Activated CD4-positive, alpha-beta T cell treated with anti-CD3 and anti-CD28 coated beads for 48 hours (primary cell): ENCODE data around the gene TBC1D14.

Experiments
- DNase-seq: peaks from one replicate; pipeline ENCODE4 v3.0.0-alpha.2; 2020

TBC1D14 gene

GRCh38 chr4:6983544-6984142 lies 74.0 kb downstream of the TBC1D14 start:
- no peak for DNase-seq

DNA sequence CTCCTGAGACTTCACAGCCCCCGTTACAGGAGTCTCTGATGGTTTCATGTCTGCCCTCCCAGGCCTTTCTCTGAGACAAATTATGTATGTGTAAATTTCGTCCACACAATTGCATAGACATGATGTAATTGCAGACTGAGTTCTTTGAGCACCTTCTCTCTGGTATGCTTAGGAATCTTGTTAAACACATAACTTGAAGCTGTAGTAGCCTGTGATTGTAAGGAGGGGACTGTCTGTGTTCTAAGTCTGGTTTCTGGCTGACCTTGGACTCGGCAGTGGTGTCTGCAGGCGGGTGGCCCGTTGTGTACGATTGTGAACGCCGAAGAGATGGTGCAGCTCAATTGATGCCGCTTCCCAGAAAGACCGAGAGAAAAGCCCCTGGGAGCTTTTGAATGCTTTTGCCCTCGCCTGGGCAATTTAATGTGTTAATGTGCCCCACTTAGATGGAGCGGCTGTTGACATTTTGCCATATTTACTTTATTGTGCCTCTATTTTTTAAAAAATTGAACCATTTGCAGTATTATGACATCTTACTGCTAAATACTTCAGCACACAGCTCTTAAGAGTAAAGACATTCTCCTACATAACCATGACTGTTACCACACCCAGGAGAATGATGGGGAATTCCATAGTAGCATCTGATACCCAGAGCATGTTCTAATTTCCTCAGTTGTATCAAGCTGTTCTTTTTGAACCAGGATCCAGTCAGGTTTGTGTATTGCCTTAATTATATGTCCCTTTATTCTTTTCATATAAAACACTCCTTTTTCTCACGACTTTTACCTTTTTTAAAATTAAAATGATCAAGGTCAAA lies 75.2 kb downstream of the TBC1D14 start:
- DNase-seq, result no peak

- DNase-seq, result peak; percentile 12
Observed at GRCh38 chr4:6986072-6986780, 76.6 kb downstream of the TBC1D14 start.

GRCh38 chr4:6986781-6987587 lies 77.4 kb downstream of the TBC1D14 start:
- peak; percentile 94 for DNase-seq

DNA sequence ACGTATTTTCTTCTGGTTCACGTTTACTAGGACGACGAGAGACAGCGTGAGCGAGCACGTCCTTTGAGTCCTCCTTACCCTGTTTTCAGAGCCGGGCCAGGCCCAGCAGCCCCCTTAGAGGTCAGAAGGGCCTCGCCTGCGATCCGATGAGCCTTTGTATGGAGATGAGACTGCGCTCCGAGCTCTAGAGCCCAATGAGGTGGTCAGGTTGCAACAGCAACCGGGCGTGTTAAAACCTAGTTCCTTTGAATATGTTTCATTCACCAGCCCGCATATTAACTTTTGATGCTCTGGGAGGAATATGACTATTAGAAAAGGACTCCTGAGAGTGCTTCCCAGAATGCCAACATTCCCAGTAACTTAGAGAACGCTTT lies 77.9 kb downstream of the TBC1D14 start:
- DNase-seq, result no peak

- no peak for DNase-seq
Observed at GRCh38 chr4:6988016-6988715, 78.5 kb downstream of the TBC1D14 start.

GRCh38 chr4:6989331-6989923 lies 79.8 kb downstream of the TBC1D14 start:
- no peak for DNase-seq

DNA sequence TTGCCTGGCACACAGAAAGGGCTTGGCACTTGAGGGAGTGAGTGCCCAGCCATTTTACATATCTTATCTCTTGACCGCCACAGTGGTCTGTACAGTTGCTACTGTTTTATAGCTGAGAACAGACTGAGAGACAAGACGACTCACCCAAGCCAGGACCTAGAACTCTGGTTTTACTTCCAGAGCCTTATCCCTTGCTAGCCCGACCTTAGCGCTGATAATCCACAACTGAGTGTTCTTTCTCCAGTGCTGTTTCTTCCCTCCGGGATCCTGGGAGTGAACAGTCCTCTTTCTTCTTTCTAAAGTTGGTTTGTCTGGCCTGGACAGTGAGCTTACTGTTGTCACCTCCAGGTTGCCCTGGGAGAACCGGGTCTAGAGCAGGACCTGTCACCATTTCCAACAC lies 81.0 kb downstream of the TBC1D14 start:
- no peak for DNase-seq

- DNase-seq, result no peak
Observed at GRCh38 chr4:6991249-6991648, 81.6 kb downstream of the TBC1D14 start.

DNA sequence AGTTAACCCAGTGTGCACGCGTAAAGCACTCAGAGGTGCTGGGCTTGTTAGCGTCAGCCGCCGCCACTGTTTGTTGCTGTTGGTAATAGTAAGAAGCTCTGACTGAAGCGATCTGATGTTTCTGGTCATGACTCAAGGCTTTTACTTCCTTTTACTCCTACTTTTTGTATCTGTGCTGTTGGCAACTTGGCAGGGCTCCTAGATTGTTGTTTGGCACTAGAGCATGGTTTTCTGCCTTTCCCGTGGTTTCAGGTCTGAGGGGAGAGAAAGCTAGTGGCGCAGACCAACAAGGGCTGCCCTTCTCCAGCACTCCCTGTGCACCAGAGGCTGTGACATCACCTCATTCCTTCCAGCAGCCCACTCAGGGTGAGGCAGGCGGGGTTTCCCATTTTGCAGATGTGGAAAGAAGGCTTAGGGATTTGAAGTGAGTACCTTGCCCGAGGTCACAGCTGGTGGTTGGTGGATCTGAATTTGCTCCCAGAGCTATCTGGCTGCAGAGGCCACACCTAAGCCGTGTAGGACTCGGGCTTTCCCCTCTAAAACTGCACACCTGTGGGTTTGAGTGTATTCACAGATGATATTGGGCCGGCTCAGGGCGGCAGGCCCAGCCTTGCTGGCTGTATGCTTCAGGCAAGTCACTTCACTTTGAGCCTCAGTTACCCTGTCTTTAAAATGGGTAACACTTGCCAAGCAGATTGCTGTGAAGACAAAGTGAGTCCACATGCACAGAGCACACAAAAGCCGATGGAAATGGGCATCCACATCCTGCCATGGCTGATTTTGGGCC lies 82.3 kb downstream of the TBC1D14 start:
- peak; percentile 19 for DNase-seq

DNA sequence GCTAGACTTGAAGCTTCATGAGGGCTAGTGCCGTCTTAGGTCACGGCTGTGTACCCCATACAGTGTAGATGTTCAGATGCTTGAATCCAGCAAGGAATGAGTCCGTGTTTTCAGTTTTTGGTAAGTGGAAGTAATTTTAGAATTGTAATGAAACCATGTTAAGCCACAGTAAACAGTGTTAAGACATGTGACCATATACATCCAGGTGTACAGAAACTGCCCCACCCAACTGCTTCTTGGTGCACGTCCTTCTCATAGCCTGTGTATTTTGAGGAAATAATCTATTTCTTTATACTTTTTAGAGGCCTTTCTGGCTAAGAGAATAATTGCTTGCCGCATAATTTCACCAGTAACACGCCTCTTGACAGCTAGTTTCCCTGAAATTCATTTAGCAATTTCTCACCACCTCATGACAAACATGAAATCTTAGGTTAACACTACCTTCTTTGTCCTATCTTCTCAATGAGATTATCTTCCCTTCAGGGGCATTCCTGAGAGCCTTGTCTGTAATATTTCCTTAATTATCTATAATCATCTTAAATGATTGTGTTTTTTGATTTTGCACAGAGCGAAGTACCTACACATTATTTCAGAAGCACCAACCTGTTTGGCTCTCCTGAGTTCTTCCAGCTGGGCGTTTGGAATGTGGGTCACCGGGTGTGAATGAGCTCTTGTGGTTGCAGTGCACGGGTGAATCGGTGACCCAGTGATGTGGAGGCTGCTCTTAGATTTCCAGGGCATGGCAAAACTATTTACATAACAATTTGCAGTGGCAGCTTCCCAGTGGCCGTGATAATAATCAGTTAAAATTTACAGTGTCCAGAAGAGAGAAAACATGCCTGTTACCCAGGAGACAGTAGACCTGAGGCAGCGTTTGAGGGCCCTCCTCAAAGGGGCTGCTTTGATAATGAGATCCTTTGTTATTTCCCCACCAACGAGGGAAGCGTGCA lies 83.4 kb downstream of the TBC1D14 start:
- DNase-seq, result no peak

DNA sequence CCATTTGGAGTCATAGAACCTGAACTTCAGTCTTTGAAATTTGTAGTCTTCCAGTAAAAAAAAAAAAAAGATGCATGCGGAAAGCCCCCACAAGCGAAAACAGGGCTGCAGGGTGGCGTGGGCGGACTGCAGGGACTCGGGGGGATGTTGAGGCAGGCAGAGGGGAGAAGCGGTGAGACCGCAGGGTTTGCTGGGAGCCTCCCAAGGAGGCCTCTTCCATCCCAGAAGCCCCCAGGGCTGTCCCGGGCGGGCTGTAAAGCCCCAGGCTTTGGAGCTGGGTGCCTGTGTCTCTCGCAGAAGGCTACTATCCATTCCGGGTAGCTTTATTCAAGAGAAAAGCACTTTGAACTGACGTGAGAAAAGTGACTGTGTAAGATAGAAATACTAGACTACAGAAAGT lies 86.9 kb downstream of the TBC1D14 start:
- no peak for DNase-seq

- DNase-seq, result peak; percentile 29
Observed at GRCh38 chr4:6999172-7000086, 89.8 kb downstream of the TBC1D14 start.

- DNase-seq, result no peak
Observed at GRCh38 chr4:7000421-7001176, 91.0 kb downstream of the TBC1D14 start.

DNA sequence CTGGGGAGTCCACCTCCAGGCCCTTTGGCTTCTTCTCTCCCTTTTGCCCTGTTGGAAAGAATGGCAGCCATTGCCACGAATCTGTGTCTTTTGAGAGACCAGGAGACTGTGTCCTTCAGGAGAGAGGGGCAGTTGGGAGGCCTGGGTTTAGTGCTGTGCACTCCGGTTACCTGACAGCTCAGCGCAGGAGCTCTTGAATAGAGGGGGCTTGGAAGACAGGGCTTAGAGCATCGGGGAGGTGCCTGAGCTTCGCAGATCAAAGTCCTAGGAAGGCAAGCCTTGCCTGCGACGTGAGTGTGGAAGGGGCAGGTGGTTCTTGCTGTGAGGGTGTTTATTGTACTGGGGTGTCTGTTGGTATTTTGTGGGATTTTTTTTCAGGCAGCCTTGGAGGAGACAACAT lies 91.6 kb downstream of the TBC1D14 start:
- DNase-seq, result no peak

DNA sequence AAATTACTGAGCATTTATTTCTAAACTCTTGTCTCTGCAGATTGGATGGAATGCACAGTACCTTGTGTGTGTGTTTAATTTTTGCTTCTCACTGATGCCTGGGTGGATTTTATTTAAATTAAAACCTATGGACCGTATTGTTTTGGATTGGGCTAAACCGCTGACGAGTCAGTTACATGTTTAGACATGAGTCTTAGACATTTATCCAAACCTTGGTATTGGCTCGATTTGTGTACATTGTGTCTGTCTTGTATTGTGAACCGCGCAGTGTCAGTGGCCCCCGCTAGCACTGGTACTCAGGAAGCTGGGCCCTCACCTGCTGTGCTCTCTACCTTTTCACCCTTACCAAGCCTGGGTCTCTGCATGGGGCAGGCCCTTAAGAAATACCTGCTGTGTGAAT lies 92.7 kb downstream of the TBC1D14 start:
- DNase-seq, result no peak

DNA sequence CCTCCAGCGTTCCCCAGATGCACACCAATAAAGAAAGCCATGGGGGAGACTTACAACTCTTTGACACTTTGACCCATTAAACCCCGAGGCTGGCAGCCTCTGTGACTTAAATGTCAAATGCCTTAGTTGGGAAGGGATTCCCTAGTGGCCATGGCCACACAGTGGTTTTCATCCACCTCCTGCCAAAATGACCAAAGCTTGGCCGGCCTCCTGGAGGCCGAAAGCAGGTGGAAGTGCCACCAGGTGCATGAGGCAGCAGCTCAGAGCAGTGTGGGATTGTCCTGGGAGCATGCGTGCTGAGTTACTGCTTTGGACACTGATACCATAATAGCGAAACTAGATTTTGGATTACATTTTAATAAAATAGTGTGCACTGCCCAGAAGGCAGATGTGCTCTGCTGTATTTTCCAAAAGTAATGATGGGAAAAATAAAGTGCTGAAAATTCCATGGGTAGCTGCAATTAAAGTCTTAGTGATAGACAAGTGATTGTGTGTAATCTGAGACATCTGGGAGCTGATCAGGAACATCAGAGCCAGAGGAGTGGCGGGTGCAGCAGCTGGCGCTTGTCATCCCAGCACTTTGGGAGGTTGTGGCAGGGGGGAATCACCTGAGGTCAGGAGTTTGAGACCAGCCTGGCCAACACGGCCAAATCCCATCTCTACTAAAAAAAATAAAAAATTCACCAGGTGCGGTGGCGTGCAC lies 93.7 kb downstream of the TBC1D14 start:
- DNase-seq, result no peak

DNA sequence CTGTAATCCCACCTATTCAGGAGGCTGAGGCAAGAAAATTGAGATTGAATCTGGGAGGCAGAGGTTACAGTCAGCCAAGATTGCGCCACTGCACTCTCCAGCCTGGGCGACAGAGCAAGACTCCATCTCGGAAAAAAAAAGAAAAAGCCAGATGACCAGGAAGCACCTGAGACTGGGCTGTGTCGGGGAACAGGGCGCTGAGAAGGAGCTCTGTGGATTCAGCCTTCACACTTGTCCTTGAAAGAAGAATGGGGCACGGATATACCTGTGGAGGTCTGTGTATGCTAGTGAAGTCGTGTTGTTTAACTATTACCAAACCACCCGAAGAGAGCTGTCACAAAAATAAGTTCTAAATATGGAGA lies 94.2 kb downstream of the TBC1D14 start:
- no peak for DNase-seq
